HAP-1 (cell line): ENCODE results near the gene CD82.
A peak's percentile ranks its signal among the peaks of the same experiment; 100 is the strongest.

ENCODE experiments used
- DNase-seq, 2 experiments: peaks; one replicate each; pipeline ENCODE4 v3.0.0-alpha.2; 2016 to 2020; ENCODE audit warnings: low spot score in 2 of 2
- H3K27me3 ChIP-seq: fragments of 250-450 bp; sonication (Bioruptor Pico); 2 replicates; pipeline ENCODE4 v1.5.1; 2020; ENCODE audit warnings: low read depth, mild to moderate bottlenecking, moderate library complexity
- H3K36me3 ChIP-seq: fragments of 250-450 bp; sonication (Bioruptor Pico); replicated peaks from 2 replicates; pipeline ENCODE4 v1.5.1; 2020; ENCODE audit warnings: mild to moderate bottlenecking
- H3K4me1 ChIP-seq: fragments of 250-450 bp; sonication (Bioruptor Pico); 2 replicates; pipeline ENCODE4 v1.5.1; 2020; ENCODE audit warnings: mild to moderate bottlenecking
- H3K4me3 ChIP-seq: fragments of 250-450 bp; sonication (Bioruptor Pico); 2 replicates; pipeline ENCODE4 v1.5.1; 2020; ENCODE audit warnings: mild to moderate bottlenecking, moderate library complexity
- H3K9me3 ChIP-seq: fragments of 250-450 bp; sonication (Bioruptor Pico); 2 replicates; pipeline ENCODE4 v1.5.1; 2020; ENCODE audit warnings: mild to moderate bottlenecking, moderate library complexity
- in situ Hi-C: fragments of 300-500 bp; cut with MboI; formaldehyde crosslinking; loops from 3 replicates; pipeline ENCODE4 v1.14.3; 2020; ENCODE audit warnings: low sequenced_read_pairs, inconsistent platforms, mixed read lengths

The CD82 gene

DNA sequence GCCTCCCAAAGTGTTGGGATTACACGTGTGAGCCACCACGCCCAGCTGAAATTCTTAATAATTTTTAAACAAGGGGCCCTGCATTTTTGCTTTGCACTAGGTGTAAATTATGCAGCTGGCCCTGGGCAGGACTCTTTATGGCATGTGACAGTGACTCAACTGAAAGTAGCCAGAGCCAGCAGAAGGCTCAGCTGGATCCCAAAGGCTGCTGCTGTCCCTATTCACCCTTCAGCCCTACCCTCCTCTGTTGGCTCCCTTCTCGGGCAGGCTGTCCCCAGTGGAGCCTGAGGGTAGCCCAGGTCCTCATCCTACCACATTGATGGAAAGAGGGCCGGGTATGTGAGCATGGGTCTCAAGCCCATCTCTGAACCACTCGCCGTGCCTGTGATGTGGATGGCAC is 45.6 kb downstream of the CD82 start:
- Histone ChIP-seq H3K4me3 (no peak overlapping the region), H3K36me3 (no peaks in the 10 kb centered on the region), H3K4me1 (no peaks in the 10 kb centered on the region), H3K27me3 (no peaks in the 10 kb centered on the region), H3K9me3 (no peaks in the 10 kb centered on the region)
- in situ Hi-C loops: no loop called here
- DNase-seq: no peak

DNA sequence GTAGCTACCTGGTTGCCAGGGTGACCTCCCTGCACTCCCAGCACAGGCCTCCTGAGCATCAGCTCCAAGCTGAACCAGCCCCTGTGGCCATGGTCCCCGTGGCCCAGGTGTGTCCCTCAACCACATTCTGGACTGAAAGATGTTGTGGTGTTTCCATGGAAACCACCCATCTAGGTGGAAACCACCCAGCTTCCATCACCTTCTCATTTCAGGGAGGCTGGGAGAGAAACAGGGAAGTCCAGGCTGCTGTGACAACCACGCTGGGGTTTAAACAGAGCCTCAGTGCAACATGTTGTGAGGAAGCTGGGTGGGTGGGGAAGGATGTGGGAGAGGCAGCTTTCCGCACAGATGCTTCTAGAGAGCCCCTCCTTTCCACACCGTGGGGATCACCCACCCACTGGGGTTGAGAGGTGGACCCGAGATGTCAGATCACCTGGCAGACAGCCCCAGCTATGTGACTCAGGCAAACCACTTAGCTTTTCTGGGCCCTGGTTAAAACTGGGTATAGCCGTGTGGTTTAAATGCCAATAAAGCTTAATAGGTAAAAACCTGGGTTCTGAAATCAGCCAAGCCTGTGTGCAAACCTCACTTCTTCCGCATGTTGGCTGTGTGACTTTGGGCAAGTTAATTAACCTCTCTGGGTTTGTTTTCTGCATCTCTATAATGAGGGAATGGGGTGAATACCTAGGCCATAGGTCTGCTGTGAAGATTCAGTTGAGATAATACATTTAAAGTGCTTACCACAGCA is 46.4 kb downstream of the CD82 start:
- Histone ChIP-seq H3K4me3 (no peak overlapping the region), H3K4me1 (no peaks in the 10 kb centered on the region), H3K36me3 (no peaks in the 10 kb centered on the region), H3K27me3 (no peaks in the 10 kb centered on the region), H3K9me3 (no peaks in the 10 kb centered on the region)
- in situ Hi-C loops: no loop called here
- no peak for DNase-seq

DNA sequence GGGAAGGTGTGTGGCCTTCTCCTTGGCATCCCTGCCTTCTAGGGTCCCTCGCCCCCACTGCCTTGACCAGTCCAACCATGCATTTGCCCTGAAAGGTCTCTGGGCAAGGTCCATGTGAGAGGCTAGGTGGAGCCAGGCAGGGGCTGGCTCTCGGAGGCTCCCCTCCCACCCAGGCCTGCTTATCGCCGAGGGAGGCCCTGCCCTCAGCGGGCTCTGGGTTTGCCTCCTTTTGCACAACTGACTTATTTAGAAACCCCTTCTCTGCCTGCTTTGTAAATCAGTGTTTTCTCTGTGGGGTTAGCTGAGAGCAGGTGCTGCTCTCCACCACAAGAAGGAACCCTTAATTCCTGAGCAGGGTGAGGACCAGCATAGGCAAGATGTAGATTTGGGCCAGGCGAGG is 47.7 kb downstream of the CD82 start:
- no peaks in the 10 kb centered on the region for H3K27me3 ChIP-seq
- DNase-seq: no peak
- in situ Hi-C loops: no loop called here
- H3K4me3 ChIP-seq: no peak overlapping the region
- no peaks in the 10 kb centered on the region for H3K9me3 ChIP-seq
- no peaks in the 10 kb centered on the region for H3K4me1 ChIP-seq
- no peaks in the 10 kb centered on the region for H3K36me3 ChIP-seq

DNA sequence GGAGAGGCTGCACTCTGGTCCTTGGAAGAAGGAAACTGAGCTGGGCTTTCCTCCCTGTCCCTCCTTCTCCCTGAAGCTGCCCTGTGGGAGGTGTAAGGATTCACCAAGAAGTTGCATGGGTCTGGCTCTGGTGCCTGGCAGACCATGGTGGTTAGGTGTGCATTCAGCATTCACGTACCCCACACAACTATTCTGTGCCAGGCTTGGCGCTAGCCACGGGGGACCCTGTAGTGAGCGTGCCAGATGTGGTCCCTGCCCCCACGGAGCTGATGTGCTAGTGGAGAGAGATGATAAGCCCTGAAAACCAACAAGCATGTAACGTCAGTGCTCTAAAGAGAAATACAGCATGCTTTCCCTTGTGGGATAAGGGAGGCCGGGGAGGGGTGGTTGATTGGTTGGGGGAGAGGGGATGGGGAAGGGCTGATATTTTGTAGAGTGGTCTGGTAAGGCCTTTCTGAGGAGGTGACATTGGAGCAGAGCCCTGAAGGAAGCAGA is 48.9 kb downstream of the CD82 start:
- H3K9me3 ChIP-seq: no peaks in the 10 kb centered on the region
- no peaks in the 10 kb centered on the region for H3K4me1 ChIP-seq
- H3K4me3 ChIP-seq: no peak overlapping the region
- no peaks in the 10 kb centered on the region for H3K27me3 ChIP-seq
- H3K36me3 ChIP-seq: no peaks in the 10 kb centered on the region
- DNase-seq: no peak
- in situ Hi-C loops: no loop called here

DNA sequence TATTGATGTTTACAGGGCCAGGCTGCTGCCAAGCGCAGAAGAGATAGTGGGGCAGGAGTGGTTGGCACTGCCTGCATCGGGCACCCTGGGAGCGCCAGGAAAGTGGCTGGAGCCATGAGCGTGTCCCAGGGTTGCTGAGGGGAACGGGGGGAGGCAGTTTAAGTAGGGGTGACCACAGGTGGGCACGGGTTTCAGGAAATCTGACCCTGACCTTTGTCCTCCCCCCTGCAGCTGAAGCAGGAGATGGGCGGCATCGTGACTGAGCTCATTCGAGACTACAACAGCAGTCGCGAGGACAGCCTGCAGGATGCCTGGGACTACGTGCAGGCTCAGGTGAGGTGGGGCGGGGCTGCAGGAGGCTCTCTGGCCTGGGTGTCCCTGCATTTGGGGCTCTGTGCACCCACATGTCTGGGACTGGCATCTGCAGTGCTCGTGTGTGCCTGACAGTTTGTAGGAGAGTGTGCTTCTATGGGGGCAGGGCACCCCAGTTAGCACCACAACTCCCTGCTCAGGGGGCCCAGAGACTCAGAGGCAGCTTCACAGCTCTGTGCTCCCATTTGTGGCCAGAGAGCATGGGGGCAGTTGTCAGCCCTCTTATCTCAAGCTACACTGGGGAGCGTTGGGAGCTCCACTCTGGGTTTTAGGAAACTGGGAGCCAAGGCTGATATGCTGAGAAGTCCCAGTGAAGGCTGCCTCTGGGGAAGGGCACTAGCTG is 49.7 kb downstream of the CD82 start:
- in situ Hi-C loops: loop anchor here (5.0 kb wide), 1 partner anchor 58 kb away; no protein-coding TSS in a partner anchor
- Histone ChIP-seq H3K9me3 (no peaks in the 10 kb centered on the region), H3K27me3 (no peaks in the 10 kb centered on the region), H3K36me3 (no peaks in the 10 kb centered on the region), H3K4me3 (no peak overlapping the region), H3K4me1 (no peaks in the 10 kb centered on the region)
- DNase-seq: no peak

DNA sequence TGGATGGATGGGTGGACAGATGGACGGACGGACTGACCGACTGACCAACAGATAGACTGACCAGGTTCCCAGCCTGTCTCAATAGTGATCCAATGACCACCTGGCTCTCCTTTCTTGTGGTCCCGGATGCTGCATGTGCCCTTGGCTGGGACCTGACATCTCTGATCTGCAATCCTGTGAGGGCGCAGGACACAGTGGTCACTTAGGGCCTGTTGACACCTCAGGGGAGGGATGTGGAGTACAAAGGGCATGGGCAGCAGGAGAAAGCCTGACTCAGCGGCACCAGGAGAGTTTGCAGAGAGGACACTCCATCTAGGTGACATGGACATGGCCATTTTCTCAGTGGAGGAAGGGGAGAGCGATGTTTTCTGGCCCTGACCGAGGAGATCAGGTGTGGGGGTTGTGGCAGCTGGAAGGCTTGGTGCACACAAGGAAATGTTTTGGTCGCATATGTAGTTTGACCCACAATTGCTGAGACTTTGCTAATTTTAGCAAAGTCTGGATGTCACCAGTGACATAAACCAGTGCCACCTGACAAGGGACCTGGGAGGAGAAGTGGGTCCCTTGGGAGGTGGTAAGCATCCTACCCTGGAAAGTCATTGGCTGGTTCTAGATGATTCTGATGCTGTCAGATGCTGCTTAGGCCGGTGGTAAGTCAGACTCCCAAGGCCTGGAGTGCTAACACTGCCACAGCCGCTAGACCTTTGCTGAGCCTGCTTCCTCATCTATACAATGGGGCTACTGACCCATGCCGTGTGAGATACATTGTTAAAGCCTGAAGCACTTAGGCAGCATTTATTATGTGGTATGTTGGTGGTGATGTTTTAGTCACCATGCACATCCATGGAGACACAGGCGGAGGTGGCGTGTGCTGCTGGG is 50.7 kb downstream of the CD82 start:
- Histone ChIP-seq H3K9me3 (no peaks in the 10 kb centered on the region), H3K36me3 (no peaks in the 10 kb centered on the region)
- in situ Hi-C loops: loop anchor here (5.0 kb wide), 1 partner anchor 59 kb away; no protein-coding TSS in a partner anchor

DNA sequence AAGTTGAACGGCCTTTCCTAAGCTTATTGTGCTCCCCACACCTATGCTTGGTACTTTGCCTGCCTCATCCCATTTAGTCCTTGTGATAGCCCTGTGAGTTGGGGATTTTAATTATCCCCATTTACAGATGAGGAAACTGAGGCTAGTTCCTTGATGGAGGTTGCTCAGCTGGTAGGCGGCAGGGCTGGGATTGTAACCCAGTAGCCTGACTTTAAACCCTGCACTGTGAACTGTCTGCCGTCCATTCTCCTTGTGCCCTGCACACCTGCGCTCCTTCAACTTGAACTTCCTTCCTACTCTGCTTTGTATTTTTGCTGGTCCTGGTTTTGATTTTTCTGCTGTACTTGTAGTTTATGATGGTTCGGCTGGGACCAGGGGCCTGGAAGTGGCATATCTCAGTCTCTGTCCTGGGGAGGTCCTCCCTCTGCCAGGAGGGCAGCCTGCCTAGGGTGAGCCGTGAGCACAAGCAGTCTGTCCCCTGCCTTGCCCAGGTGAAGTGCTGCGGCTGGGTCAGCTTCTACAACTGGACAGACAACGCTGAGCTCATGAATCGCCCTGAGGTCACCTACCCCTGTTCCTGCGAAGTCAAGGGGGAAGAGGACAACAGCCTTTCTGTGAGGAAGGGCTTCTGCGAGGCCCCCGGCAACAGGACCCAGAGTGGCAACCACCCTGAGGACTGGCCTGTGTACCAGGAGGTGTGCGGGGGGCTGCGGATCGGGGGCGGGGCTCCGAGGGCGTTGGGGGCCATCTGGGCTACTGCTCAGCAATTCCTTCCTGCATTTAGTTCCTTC is 52.4 kb downstream of the CD82 start:
- Histone ChIP-seq H3K9me3 (no peaks in the 10 kb centered on the region), H3K36me3 (no peaks in the 10 kb centered on the region), H3K4me3 (no peak overlapping the region), H3K27me3 (no peaks in the 10 kb centered on the region), H3K4me1 (no peaks in the 10 kb centered on the region)
- in situ Hi-C loops: loop anchor here (5.0 kb wide), 1 partner anchor 61 kb away; no protein-coding TSS in a partner anchor
- DNase-seq: no peak

More for the DNA sequence above, 50.7 kb downstream of the CD82 start:
- no peak overlapping the region for H3K4me3 ChIP-seq
- no peaks in the 10 kb centered on the region for H3K27me3 ChIP-seq
- no peaks in the 10 kb centered on the region for H3K4me1 ChIP-seq
- DNase-seq: no peak

DNA sequence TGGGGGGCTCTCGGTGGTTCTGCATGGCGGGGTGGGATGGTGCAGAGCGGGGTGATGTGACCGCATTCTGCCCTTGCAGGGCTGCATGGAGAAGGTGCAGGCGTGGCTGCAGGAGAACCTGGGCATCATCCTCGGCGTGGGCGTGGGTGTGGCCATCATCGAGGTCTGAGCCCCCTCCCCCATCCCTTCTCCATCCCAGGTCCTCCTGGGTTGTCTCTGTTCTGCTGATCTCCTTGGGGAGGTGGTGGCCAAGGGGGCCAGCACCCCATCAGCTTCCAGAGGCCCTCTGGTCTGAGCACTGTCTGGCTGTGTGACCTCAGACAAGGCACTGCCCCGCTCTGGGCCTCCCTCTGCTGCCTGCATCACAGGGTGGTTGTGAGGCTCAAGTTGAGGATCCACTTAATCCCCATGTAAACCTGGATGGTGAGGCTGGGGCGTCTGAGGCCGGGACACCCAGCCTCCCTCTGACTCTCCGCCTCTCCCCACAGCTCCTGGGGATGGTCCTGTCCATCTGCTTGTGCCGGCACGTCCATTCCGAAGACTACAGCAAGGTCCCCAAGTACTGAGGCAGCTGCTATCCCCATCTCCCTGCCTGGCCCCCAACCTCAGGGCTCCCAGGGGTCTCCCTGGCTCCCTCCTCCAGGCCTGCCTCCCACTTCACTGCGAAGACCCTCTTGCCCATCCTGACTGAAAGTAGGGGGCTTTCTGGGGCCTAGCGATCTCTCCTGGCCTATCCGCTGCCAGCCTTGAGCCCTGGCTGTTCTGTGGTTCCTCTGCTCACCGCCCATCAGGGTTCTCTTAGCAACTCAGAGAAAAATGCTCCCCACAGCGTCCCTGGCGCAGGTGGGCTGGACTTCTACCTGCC is 53.3 kb downstream of the CD82 start:
- H3K4me3 ChIP-seq: no peak overlapping the region
- no peaks in the 10 kb centered on the region for H3K36me3 ChIP-seq
- no peaks in the 10 kb centered on the region for H3K27me3 ChIP-seq
- H3K9me3 ChIP-seq: no peaks in the 10 kb centered on the region
- in situ Hi-C loops: loop anchor here (5.0 kb wide), 1 partner anchor 61 kb away; no protein-coding TSS in a partner anchor
- DNase-seq: peak in 1 of 2 experiments; percentile 6
- no peaks in the 10 kb centered on the region for H3K4me1 ChIP-seq

DNA sequence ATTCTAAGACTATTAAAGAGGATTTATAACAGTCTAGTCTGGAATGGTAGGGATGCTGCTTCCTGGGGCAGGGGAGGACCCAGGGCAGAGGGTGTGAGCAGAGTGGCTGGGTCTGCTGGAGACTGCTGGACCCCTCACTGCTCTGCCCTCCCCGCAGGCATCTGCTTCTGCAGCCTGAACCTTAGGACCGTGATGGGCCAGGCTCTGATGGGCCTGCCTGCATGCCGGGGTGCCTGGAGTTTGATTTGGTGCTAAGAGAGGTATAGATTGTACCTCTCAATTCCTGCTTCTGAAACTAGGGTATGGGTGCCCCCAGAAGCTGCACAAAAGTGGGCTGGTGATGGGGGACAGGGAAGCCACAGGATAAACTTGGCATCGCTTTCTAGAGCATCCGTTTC is 54.9 kb downstream of the CD82 start:
- in situ Hi-C loops: loop anchor here (5.0 to 10.0 kb wide), 2 partner anchors 272 to 484 kb away; no protein-coding TSS in a partner anchor
- peak in 1 of 2 experiments; percentile 2 for DNase-seq
- H3K27me3 ChIP-seq: no peaks in the 10 kb centered on the region
- H3K4me1 ChIP-seq: no peaks in the 10 kb centered on the region
- H3K4me3 ChIP-seq: no peak overlapping the region
- H3K36me3 ChIP-seq: no peaks in the 10 kb centered on the region
- no peaks in the 10 kb centered on the region for H3K9me3 ChIP-seq

DNA sequence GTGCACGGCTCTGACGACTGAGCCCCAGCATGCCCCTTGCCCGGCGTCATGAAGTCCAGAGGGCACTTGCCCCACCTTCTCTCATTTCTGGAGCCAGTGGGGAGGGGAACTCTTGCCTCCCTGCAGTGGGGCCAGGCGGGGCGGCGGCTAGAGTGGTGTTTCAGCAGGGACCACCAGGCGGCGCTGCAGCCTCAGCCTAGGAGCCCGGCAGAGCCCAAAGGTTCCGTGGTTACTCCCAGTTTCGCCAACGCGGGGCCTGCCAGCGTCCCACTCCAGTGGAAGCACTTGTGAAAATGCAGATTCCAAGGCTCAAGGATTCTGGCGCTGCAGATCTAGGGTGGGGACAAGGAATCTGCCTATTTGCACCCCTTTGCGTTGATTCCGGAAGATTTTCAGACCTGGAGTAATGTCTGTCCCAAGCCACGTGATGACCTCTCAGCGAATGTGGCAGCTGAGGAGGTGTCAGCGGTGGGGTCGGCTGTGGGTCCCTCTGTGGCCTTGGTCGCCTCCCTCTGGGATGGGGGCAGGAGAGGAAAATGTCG is 55.7 kb downstream of the CD82 start:
- Histone ChIP-seq H3K36me3 (no peaks in the 10 kb centered on the region), H3K4me3 (no peak overlapping the region), H3K4me1 (no peaks in the 10 kb centered on the region), H3K9me3 (no peaks in the 10 kb centered on the region), H3K27me3 (no peaks in the 10 kb centered on the region)
- in situ Hi-C loops: loop anchor here (5.0 to 10.0 kb wide), 2 partner anchors 271 to 484 kb away; no protein-coding TSS in a partner anchor
- peak; percentile 51 to 88 for DNase-seq

DNA sequence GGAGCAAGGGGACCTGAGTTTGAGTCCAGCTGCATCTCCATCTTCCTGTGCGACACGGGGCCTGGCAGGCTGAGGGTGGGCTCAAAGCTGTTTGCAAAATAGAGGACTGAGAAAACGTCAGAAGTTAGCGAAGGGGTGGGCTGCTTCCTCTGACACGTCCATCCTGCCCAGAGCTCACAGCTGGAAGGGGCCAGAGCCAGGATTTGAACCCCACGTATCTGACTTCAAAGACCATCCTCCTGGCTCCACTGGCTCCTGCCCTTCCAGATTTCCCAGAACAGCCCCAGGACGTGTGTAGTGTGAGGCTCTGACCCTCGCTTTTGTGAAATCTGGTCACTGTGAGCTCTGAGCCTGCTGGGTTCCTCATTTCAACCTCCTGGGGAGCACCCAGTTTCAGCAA is 56.3 kb downstream of the CD82 start:
- Histone ChIP-seq H3K4me3 (no peak overlapping the region), H3K36me3 (no peaks in the 10 kb centered on the region), H3K27me3 (no peaks in the 10 kb centered on the region), H3K4me1 (no peaks in the 10 kb centered on the region), H3K9me3 (no peaks in the 10 kb centered on the region)
- DNase-seq: no peak
- in situ Hi-C loops: loop anchor here (5.0 to 10.0 kb wide), 2 partner anchors 271 to 483 kb away; no protein-coding TSS in a partner anchor

DNA sequence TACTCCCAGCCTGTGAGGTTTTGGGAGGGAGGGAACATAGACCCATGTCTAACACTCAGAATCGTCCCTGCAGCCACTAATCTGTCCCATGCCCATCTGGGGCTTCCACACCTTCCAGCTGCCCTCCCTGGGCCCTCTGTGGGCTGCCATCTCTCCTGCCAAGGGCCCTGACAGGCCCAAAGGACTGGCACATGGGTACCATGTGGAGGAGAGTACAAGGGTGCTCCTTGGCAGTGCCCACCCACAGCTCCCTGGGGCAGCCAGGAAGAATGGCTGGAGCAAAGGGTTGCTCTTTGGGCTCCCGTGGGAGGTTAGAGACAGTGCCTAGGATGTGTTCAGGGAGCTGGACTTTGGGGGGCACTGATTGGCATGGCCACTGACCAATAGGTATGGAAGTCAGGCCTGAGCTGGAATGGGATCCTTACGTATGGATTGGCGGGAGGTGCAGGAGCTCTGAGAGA is 56.8 kb downstream of the CD82 start:
- Histone ChIP-seq H3K4me1 (no peaks in the 10 kb centered on the region), H3K9me3 (no peaks in the 10 kb centered on the region), H3K4me3 (no peak overlapping the region), H3K27me3 (no peaks in the 10 kb centered on the region), H3K36me3 (no peaks in the 10 kb centered on the region)
- in situ Hi-C loops: loop anchor here (5.0 to 10.0 kb wide), 2 partner anchors 270 to 483 kb away; no protein-coding TSS in a partner anchor
- DNase-seq: peak in 1 of 2 experiments; percentile 7
